Measurements from ENCODE around the gene SMC5. TPM values are rescaled to one million over a fixed set of nuclear protein-coding genes. Genes with fewer than 3 reads are reported as not detected.

The SMC5 gene
- total and polyA plus RNA-seq, 4 donors, result 5.6 to 70.8 (median 10.3) TPM

DNA sequence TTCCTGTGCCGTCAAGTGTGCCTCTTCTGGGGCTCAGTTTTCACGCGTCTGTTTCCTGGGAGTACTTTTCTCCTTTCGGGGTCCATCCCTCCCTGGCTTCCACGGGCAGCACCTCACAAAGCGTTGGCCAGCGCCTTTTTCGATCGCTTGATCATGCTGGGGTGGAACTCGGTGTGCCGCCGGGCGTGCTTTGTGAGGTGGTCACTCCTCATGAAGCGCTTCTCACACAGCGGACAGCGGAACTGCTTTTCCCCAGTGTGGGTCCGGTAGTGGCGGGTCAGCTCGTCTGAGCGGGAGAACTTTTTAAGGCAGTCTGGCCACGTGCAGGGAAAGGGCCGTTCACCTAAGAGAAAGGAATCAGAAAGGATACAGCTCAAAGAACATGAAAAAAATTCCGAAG is 128.9 kb downstream of the SMC5 start (continued):
- TF ChIP-seq, protein P1, sequence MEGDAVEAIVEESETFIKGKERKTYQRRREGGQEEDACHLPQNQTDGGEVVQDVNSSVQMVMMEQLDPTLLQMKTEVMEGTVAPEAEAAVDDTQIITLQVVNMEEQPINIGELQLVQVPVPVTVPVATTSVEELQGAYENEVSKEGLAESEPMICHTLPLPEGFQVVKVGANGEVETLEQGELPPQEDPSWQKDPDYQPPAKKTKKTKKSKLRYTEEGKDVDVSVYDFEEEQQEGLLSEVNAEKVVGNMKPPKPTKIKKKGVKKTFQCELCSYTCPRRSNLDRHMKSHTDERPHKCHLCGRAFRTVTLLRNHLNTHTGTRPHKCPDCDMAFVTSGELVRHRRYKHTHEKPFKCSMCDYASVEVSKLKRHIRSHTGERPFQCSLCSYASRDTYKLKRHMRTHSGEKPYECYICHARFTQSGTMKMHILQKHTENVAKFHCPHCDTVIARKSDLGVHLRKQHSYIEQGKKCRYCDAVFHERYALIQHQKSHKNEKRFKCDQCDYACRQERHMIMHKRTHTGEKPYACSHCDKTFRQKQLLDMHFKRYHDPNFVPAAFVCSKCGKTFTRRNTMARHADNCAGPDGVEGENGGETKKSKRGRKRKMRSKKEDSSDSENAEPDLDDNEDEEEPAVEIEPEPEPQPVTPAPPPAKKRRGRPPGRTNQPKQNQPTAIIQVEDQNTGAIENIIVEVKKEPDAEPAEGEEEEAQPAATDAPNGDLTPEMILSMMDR (IDR thresholded peaks at IDR 0.05; ENCODE audit: low read depth, low read length, missing input control), result no peak
- no peak for TF ChIP-seq RAD21 (IDR thresholded peaks at IDR 0.05)

DNA sequence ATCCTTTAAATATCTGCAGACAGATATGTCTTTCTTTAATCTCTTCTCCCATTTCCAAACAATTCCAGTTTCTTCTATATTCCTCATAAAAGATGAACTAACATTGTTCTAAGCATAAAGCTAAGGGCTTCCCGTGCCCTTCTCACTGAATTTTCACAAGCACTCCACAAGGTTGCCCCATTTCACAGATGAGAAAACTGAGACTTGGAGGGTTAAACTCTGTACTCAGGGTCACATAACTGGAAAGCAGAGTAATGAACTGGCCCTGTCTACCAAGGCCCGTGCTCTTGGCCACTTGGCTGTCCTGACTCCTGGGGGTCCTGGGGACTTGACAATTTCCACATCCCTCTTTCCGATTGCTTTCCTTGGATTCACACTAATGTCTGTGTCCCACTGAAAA is 130.4 kb downstream of the SMC5 start:
- DNase-seq (ENCODE audit: low spot score), result no peak
- H3K4me1 ChIP-seq (ENCODE audit: control insufficient read depth in 4 of 4, insufficient read depth in 4 of 4, low read length in 3 of 4), result peaks cover 5 to 36% (median 19%) of the 10 kb centered on the region in 4 donors
- no peak overlapping the region for H3K4me3 ChIP-seq (ENCODE audit: low read depth in 1 of 3, low read length in 3 of 3)
- no peaks in the 10 kb centered on the region for H3K9me3 ChIP-seq (ENCODE audit: control insufficient read depth in 4 of 4, low read length in 3 of 4)
- peak in 1 of 2 donors; percentile 14 for TF ChIP-seq HNF4A (conservative IDR thresholded peaks at IDR 0.05)
- no peak for TF ChIP-seq NR2F2 (IDR thresholded peaks at IDR 0.05)
- TF ChIP-seq GABPA (IDR thresholded peaks at IDR 0.05 in 1 of 2, conservative IDR thresholded peaks at IDR 0.05 in 1 of 2), result no peak
- H3K36me3 ChIP-seq (ENCODE audit: control insufficient read depth in 4 of 4, insufficient read depth in 3 of 4, low read depth in 1 of 4, low read length in 3 of 4), result peaks cover 6 to 23% (median 16%) of the 10 kb centered on the region in 4 donors
- no peak overlapping the region for H3K9ac ChIP-seq (ENCODE audit: low read depth in 1 of 2, low read length in 2 of 2)
- 86% methylated on average over 3 of the region's 3 CpGs for WGBS
- H3K27me3 ChIP-seq (ENCODE audit: control insufficient read depth in 4 of 4, insufficient read depth in 4 of 4, low read length in 3 of 4), result no peaks in the 10 kb centered on the region
- no peak overlapping the region for H3K27ac ChIP-seq (ENCODE audit: low read depth in 1 of 2, low read length in 2 of 2)

DNA sequence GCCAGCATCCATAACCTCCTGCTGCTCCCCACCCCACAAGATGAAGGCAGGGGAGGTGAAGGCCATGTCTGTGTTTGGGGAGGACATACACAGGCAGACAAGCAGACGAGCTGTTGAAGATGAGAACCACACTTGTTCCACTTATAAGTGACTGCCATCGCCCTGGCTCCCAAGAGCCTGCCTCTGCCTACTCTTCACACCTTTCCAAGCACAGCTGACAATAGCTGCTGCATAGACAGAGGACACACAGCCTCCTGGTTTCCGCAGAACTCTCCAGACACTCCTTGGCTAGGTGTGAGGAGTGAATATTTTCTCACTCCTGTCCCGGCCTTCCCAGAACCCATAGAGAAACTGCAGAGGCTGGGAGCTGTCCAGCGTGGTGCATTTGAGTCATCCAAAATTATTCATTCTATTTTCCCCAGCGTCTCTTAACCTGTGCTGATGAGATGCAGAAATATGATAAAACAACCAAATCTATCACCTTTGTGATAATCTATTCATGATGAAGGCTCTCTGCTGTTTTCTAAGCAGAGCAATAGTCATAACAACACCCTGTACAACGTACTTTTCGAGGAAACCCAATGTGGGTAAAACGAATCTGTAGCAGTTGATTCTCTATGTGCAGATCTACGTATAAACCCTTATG is 131.0 kb downstream of the SMC5 start:
- Histone ChIP-seq H3K27me3 (ENCODE audit: control insufficient read depth in 4 of 4, insufficient read depth in 4 of 4, low read length in 3 of 4) (no peaks in the 10 kb centered on the region), H3K27ac (ENCODE audit: low read depth in 1 of 2, low read length in 2 of 2) (no peak overlapping the region), H3K9me3 (ENCODE audit: control insufficient read depth in 4 of 4, low read length in 3 of 4) (no peaks in the 10 kb centered on the region), H3K36me3 (ENCODE audit: control insufficient read depth in 4 of 4, insufficient read depth in 3 of 4, low read depth in 1 of 4, low read length in 3 of 4) (peaks cover 6 to 22% (median 15%) of the 10 kb centered on the region in 4 donors), H3K4me1 (ENCODE audit: control insufficient read depth in 4 of 4, insufficient read depth in 4 of 4, low read length in 3 of 4) (peaks cover 5 to 41% (median 20%) of the 10 kb centered on the region in 4 donors), H3K9ac (ENCODE audit: low read depth in 1 of 2, low read length in 2 of 2) (no peak overlapping the region), H3K4me3 (ENCODE audit: low read depth in 1 of 3, low read length in 3 of 3) (no peak overlapping the region)
- TF ChIP-seq, protein P2, sequence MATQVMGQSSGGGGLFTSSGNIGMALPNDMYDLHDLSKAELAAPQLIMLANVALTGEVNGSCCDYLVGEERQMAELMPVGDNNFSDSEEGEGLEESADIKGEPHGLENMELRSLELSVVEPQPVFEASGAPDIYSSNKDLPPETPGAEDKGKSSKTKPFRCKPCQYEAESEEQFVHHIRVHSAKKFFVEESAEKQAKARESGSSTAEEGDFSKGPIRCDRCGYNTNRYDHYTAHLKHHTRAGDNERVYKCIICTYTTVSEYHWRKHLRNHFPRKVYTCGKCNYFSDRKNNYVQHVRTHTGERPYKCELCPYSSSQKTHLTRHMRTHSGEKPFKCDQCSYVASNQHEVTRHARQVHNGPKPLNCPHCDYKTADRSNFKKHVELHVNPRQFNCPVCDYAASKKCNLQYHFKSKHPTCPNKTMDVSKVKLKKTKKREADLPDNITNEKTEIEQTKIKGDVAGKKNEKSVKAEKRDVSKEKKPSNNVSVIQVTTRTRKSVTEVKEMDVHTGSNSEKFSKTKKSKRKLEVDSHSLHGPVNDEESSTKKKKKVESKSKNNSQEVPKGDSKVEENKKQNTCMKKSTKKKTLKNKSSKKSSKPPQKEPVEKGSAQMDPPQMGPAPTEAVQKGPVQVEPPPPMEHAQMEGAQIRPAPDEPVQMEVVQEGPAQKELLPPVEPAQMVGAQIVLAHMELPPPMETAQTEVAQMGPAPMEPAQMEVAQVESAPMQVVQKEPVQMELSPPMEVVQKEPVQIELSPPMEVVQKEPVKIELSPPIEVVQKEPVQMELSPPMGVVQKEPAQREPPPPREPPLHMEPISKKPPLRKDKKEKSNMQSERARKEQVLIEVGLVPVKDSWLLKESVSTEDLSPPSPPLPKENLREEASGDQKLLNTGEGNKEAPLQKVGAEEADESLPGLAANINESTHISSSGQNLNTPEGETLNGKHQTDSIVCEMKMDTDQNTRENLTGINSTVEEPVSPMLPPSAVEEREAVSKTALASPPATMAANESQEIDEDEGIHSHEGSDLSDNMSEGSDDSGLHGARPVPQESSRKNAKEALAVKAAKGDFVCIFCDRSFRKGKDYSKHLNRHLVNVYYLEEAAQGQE (IDR thresholded peaks at IDR 0.05), result peak; percentile 95
- TF ChIP-seq, protein P1 (IDR thresholded peaks at IDR 0.05; ENCODE audit: low read depth, low read length, missing input control), result no peak
- 77% methylated on average over 10 of the region's 10 CpGs for WGBS
- no peak for DNase-seq (ENCODE audit: low spot score)

Data from liver (tissue), 9 donors.